Bronchial epithelial cell (primary cell): Measurements from ENCODE around the gene MSANTD1. TPM values are rescaled to one million over a fixed set of nuclear protein-coding genes. Genes with fewer than 3 reads are reported as not detected.
"Not testable (repeated sequence)": the region's sequence is repeated elsewhere in the genome, so short reads cannot be mapped to it uniquely, and the experiment has no call there.

Experiments
- DNase-seq: peaks from one replicate; pipeline ENCODE4 v3.0.0-alpha.2; 2010; ENCODE audit warnings: low read depth
- FAIRE-seq: peaks from 2 replicates; lab custom pipeline; 2011; peaks lifted over from hg19 to GRCh38; lab: Jason Lieb, UNC
- H3K27me3 ChIP-seq: 2 replicates; pipeline ENCODE4 v1.5.1; 2011; ENCODE audit warnings: low read length; ENCODE audit not compliant: control insufficient read depth, insufficient read depth
- H3K36me3 ChIP-seq: 2 replicates; pipeline ENCODE4 v1.5.1; 2011; ENCODE audit warnings: low read length; ENCODE audit not compliant: control insufficient read depth, insufficient read depth
- H3K4me3 ChIP-seq: 2 replicates; pipeline ENCODE4 v1.5.1; 2011; ENCODE audit warnings: mild to moderate bottlenecking, low read depth, low read length, control low read depth
- CTCF ChIP-seq: IDR thresholded peaks from 2 replicates; pipeline ENCODE4 v1.5.1; 2011; ENCODE audit warnings: mild to moderate bottlenecking, moderate library complexity, low read length, control low read depth, inconsistent platforms; ENCODE audit not compliant: insufficient read depth, severe bottlenecking
- total RNA-seq: library from RNA; depleted of rRNA; stranded (reverse); fragments of >200 nt; gene quantifications from 2 replicates; pipeline ENCODE4 v1.2.1, GENCODE V29; 2014

MSANTD1 gene
- total RNA-seq, 1 donor from 2014 or later: 0.26 TPM

GRCh38 chr4:3299122-3299975, 50.4 kb downstream of the MSANTD1 start:
- DNase-seq (no peak), FAIRE-seq (no peak)
- H3K36me3 ChIP-seq: no peaks in the 10 kb centered on the region
- no peak overlapping the region for H3K4me3 ChIP-seq
- H3K27me3 ChIP-seq: peaks cover 7% of the 10 kb centered on the region
- TF ChIP-seq CTCF: no peak

GRCh38 chr4:3299976-3300671, 51.2 kb downstream of the MSANTD1 start:
- Histone ChIP-seq H3K36me3 (no peaks in the 10 kb centered on the region), H3K27me3 (peaks cover 7% of the 10 kb centered on the region), H3K4me3 (no peak overlapping the region)
- no peak for TF ChIP-seq CTCF
- DNase-seq: no peak
- FAIRE-seq: no peak

- not testable (repeated sequence) for FAIRE-seq, H3K27me3 ChIP-seq, H3K4me3 ChIP-seq, DNase-seq, H3K36me3 ChIP-seq
Observed at GRCh38 chr4:3300882-3301281, 51.9 kb downstream of the MSANTD1 start.

GRCh38 chr4:3301450-3302172, 52.7 kb downstream of the MSANTD1 start:
- TF ChIP-seq CTCF: no peak
- H3K36me3 ChIP-seq: no peaks in the 10 kb centered on the region
- FAIRE-seq (no peak), DNase-seq (no peak)
- H3K27me3 ChIP-seq: peaks cover 7% of the 10 kb centered on the region
- no peak overlapping the region for H3K4me3 ChIP-seq

GRCh38 chr4:3302173-3302785, 53.3 kb downstream of the MSANTD1 start:
- Histone ChIP-seq H3K27me3 (peaks cover 11% of the 10 kb centered on the region), H3K4me3 (no peak overlapping the region), H3K36me3 (no peaks in the 10 kb centered on the region)
- FAIRE-seq (no peak), DNase-seq (no peak)
- no peak for TF ChIP-seq CTCF
